HCT116 (cell line): ENCODE results near the gene SUGCT. TPM values are rescaled to one million over a fixed set of nuclear protein-coding genes. Genes with fewer than 3 reads are reported as not detected.

Source experiments
- ATAC-seq: fragments of 200-7000 bp; cut with Tn5 transposase; 2 replicates; pipeline ENCODE4 v1.9.1; 2020; ENCODE audit warnings: mild to moderate bottlenecking, moderate library complexity
- BruUV-seq: library from RNA; stranded (reverse); fragments of 400-500 nt; replicated peaks from 2 replicates; lab custom pipeline; 2021; lab: Mats Ljungman, UMichigan
- CTCF ChIA-PET: fragments of 300-600 bp; sonication (Branson Sonifier 250); formaldehyde crosslinking; loops from one replicate; lab custom pipeline; 2021; ENCODE audit warnings: antibody characterized with exemption; lab: Charles Lee
- POLR2A ChIA-PET: fragments of 300-600, 350-600 bp; sonication (Branson Sonifier 250); formaldehyde crosslinking; loops from one replicate; lab custom pipeline; 2021; ENCODE audit warnings: antibody characterized with exemption; lab: Charles Lee
- RAD21 ChIA-PET, 2 experiments: fragments of 300-600 bp; sonication (Branson Sonifier 250); formaldehyde crosslinking; loops; one replicate each; lab custom pipeline; 2023; ENCODE audit warnings: low total read pairs in 2 of 2; ENCODE audit not compliant: uncharacterized antibody in 2 of 2, unreplicated experiment in 2 of 2, low non-redundant PET in 1 of 2; lab: Charles Lee
- DNase-seq: peaks from one replicate; pipeline ENCODE4 v3.0.0-alpha.2; 2010; ENCODE audit warnings: low read depth, low spot score
- H2AFZ ChIP-seq: fragments of 200-600 bp; shearing (Covaris generic), sonication (generic); 2 replicates; pipeline ENCODE4 v1.6.1; 2017; ENCODE audit warnings: low read depth, mixed run types, mixed read lengths, antibody characterized with exemption, low read length; ENCODE audit not compliant: poor library complexity, severe bottlenecking
- H3K27ac ChIP-seq: 2 replicates; pipeline ENCODE4 v1.5.1; 2012; ENCODE audit warnings: low read depth, low read length
- H3K27me3 ChIP-seq: fragments of 200-600 bp; sonication (generic); 2 replicates; pipeline ENCODE4 v1.6.1; 2016; ENCODE audit warnings: mixed run types, low read length, mixed read lengths; ENCODE audit not compliant: insufficient read depth
- H3K36me3 ChIP-seq, 2 experiments: fragments of 200-500 bp in 1 of 2; fragments of 200-600 bp in 1 of 2; sonication (Bioruptor generic) in 1 of 2; sonication (generic) in 1 of 2; 2 replicates each; pipeline versions ENCODE4 v1.5.1 to v1.6.1; 2014 to 2016; ENCODE audit warnings: low read length in 2 of 2, inconsistent platforms in 1 of 2, mixed read lengths in 1 of 2, mixed run types in 1 of 2; ENCODE audit not compliant: insufficient read depth in 2 of 2, control insufficient read depth in 1 of 2
- H3K4me1 ChIP-seq, 2 experiments: fragments of 200-600 bp in 1 of 2; sonication (generic) in 1 of 2; 2 replicates each; pipeline versions ENCODE4 v1.5.1 to v1.6.1; 2012 to 2017; ENCODE audit warnings: low read length in 2 of 2, inconsistent platforms in 1 of 2, mild to moderate bottlenecking in 1 of 2, mixed read lengths in 1 of 2, mixed run types in 1 of 2, moderate library complexity in 1 of 2; ENCODE audit not compliant: insufficient read depth in 2 of 2, control insufficient read depth in 1 of 2
- H3K4me2 ChIP-seq: fragments of 200-600 bp; sonication (generic); 2 replicates; pipeline ENCODE4 v1.6.1; 2017; ENCODE audit warnings: mixed run types, low read length, mixed read lengths
- H3K4me3 ChIP-seq, 2 experiments: fragments of 200-600 bp in 1 of 2; sonication (generic) in 1 of 2; replicated peaks in 1 of 2; 2 replicates each; pipeline ENCODE4 v1.5.1; 2011 to 2016; ENCODE audit warnings: low read length in 2 of 2, control low read depth in 1 of 2, low read depth in 1 of 2, mild to moderate bottlenecking in 1 of 2, mixed read lengths in 1 of 2, mixed run types in 1 of 2
- H3K79me2 ChIP-seq: fragments of 200-600 bp; sonication (generic); 2 replicates; pipeline ENCODE4 v1.6.1; 2017; ENCODE audit warnings: mild to moderate bottlenecking, mixed run types, low read length, moderate library complexity, mixed read lengths; ENCODE audit not compliant: insufficient read depth
- H3K9ac ChIP-seq: fragments of 200-600 bp; sonication (generic); 2 replicates; pipeline ENCODE4 v1.6.1; 2016; ENCODE audit warnings: low read length, mixed read lengths
- H3K9me2 ChIP-seq: fragments of 200-600 bp; sonication (generic), shearing (Covaris generic); 2 replicates; pipeline ENCODE4 v1.6.1; 2017; ENCODE audit warnings: mixed run types, mild to moderate bottlenecking, moderate library complexity; ENCODE audit not compliant: insufficient read depth
- H3K9me3 ChIP-seq, 2 experiments: fragments of 200-500 bp in 1 of 2; fragments of 200-600 bp in 1 of 2; sonication (Bioruptor generic) in 1 of 2; sonication (generic) in 1 of 2; 2 replicates each; pipeline ENCODE4 v1.6.1; 2014 to 2017; ENCODE audit warnings: low read length in 2 of 2, mixed read lengths in 2 of 2, inconsistent platforms in 1 of 2, low read depth in 1 of 2, mild to moderate bottlenecking in 1 of 2, mixed run types in 1 of 2, moderate library complexity in 1 of 2; ENCODE audit not compliant: control insufficient read depth in 1 of 2, insufficient read depth in 1 of 2
- H4K20me1 ChIP-seq: fragments of 200-600 bp; sonication (generic), shearing (Covaris generic); 2 replicates; pipeline ENCODE4 v1.6.1; 2017; ENCODE audit warnings: mixed run types, mild to moderate bottlenecking, moderate library complexity; ENCODE audit not compliant: insufficient read depth
- CEBPB ChIP-seq: IDR thresholded peaks from 2 replicates; pipeline ENCODE4 v1.6.1; 2012; ENCODE audit warnings: low read depth
- CTCF ChIP-seq, 3 experiments: fragments of 200-600 bp in 1 of 3; sonication (generic) in 1 of 3; IDR thresholded peaks in 2 of 3; conservative IDR thresholded peaks in 1 of 3; 2 replicates each; pipeline ENCODE4 v1.5.1; 2012 to 2017; ENCODE audit warnings: low read depth in 2 of 3, low read length in 2 of 3, antibody characterized with exemption in 1 of 3, borderline replicate concordance in 1 of 3, control low read depth in 1 of 3, mild to moderate bottlenecking in 1 of 3, mixed read lengths in 1 of 3, mixed run types in 1 of 3, moderate library complexity in 1 of 3; ENCODE audit not compliant: insufficient read depth in 1 of 3
- EGR1 ChIP-seq: IDR thresholded peaks from 2 replicates; pipeline ENCODE4 v1.6.1; 2012; ENCODE audit warnings: low read depth
- ELF1 ChIP-seq: IDR thresholded peaks from 2 replicates; pipeline ENCODE4 v1.6.1; 2012; ENCODE audit warnings: low read depth, borderline replicate concordance
- EZH2 ChIP-seq: fragments of 200-600 bp; sonication (generic); IDR thresholded peaks from 2 replicates; pipeline ENCODE4 v1.6.1; 2017; ENCODE audit warnings: antibody characterized with exemption, mixed run types
- EZH2phosphoT487 ChIP-seq: fragments of 200-600 bp; IDR thresholded peaks from 2 replicates; pipeline ENCODE4 v1.6.1; 2018; ENCODE audit warnings: antibody characterized with exemption, borderline replicate concordance
- FOSL1 ChIP-seq: IDR thresholded peaks from 2 replicates; pipeline ENCODE4 v1.6.1; 2012; ENCODE audit warnings: low read depth
- JUND ChIP-seq: IDR thresholded peaks from 2 replicates; pipeline ENCODE4 v1.6.1; 2012
- POLR2A ChIP-seq: IDR thresholded peaks from 2 replicates; pipeline ENCODE4 v1.7.0; 2011; ENCODE audit warnings: borderline replicate concordance; ENCODE audit not compliant: insufficient read depth, insufficient read length; ENCODE audit errors: extremely low read depth
- RAD21 ChIP-seq: IDR thresholded peaks from 2 replicates; pipeline ENCODE4 v1.6.1; 2012; ENCODE audit warnings: low read depth, mild to moderate bottlenecking
- SIN3A ChIP-seq: IDR thresholded peaks from 2 replicates; pipeline ENCODE4 v1.6.1; 2012; ENCODE audit warnings: low read depth
- SRF ChIP-seq: IDR thresholded peaks from 2 replicates; pipeline ENCODE4 v1.6.1; 2012; ENCODE audit warnings: low read depth
- TCF7L2 ChIP-seq: IDR thresholded peaks from 2 replicates; pipeline ENCODE4 v1.7.0; 2011; ENCODE audit warnings: borderline replicate concordance, inconsistent platforms; ENCODE audit not compliant: insufficient read depth, insufficient read length; ENCODE audit errors: extremely low read depth
- YY1 ChIP-seq: IDR thresholded peaks from 2 replicates; pipeline ENCODE4 v1.6.1; 2011; ENCODE audit warnings: low read length, low read depth, moderate library complexity, mild to moderate bottlenecking; ENCODE audit not compliant: insufficient replicate concordance; ENCODE audit errors: extremely low read depth
- ZBTB33 ChIP-seq: IDR thresholded peaks from 2 replicates; pipeline ENCODE4 v1.6.1; 2011; ENCODE audit warnings: mild to moderate bottlenecking, low read length, moderate library complexity; ENCODE audit not compliant: insufficient replicate concordance; ENCODE audit errors: extremely low read depth
- ZFX ChIP-seq: fragments of 450-650 bp; IDR thresholded peaks from 2 replicates; pipeline ENCODE4 v1.6.1; 2017
- ZNF274 ChIP-seq: fragments of 200-500 bp; sonication (Bioruptor generic); IDR thresholded peaks from 2 replicates; pipeline ENCODE4 v1.6.1; 2014; ENCODE audit warnings: mild to moderate bottlenecking, low read depth, low read length, inconsistent platforms
- intact Hi-C: fragments of 100-400 bp; cut with micrococcal nuclease; formaldehyde crosslinking; loops from 2 replicates; pipeline ENCODE4 v1.10.0; 2022
- total RNA-seq: library from RNA; stranded (reverse); gene quantifications from one replicate; pipeline ENCODE4 v1.2.1, GENCODE V29; 2021; ENCODE audit not compliant: unreplicated experiment
- TF ChIP-seq, protein P1 (sequence below): IDR thresholded peaks from 2 replicates; pipeline ENCODE4 v1.6.1; 2012
- TF ChIP-seq, protein P2 (sequence below): IDR thresholded peaks from 2 replicates; pipeline ENCODE4 v1.6.1; 2012

SUGCT gene
- total RNA-seq, 1 experiment from 2014 or later = 4.4 TPM

GRCh38 chr7:40551685-40552576 lies 417.1 kb downstream of the SUGCT start:
- BruUV-seq = no TSS peak
- Histone ChIP-seq H3K9me2 (no peaks in the 10 kb centered on the region), H3K79me2 (no peaks in the 10 kb centered on the region), H3K27ac (no peak overlapping the region), H3K4me3 (no peak overlapping the region), H4K20me1 (no peaks in the 10 kb centered on the region), H3K4me2 (no peak overlapping the region), H3K36me3 (no peaks in the 10 kb centered on the region), H3K9ac (no peak overlapping the region), H3K27me3 (no peaks in the 10 kb centered on the region), H3K4me1 (no peaks in the 10 kb centered on the region), H3K9me3 (no peaks in the 10 kb centered on the region), H2AFZ (no peak overlapping the region)
- ChIA-PET CTCF (no interaction called here), POLR2A (no interaction called here), RAD21 (no interaction called here)
- no peak for TF ChIP-seq ELF1
- TF ChIP-seq SIN3A = no peak
- no peak for TF ChIP-seq YY1
- TF ChIP-seq, protein P1, sequence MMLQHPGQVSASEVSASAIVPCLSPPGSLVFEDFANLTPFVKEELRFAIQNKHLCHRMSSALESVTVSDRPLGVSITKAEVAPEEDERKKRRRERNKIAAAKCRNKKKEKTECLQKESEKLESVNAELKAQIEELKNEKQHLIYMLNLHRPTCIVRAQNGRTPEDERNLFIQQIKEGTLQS = no peak
- no peak for TF ChIP-seq SRF
- no peak for TF ChIP-seq ZBTB33
- TF ChIP-seq CEBPB = no peak
- TF ChIP-seq POLR2A = no peak
- no peak for TF ChIP-seq FOSL1
- no peak for TF ChIP-seq CTCF (IDR thresholded peaks at IDR 0.05 in 2 of 3, conservative IDR thresholded peaks at IDR 0.05 in 1 of 3; ENCODE audit: borderline replicate concordance in 1 of 3, insufficient read depth in 1 of 3, low read depth in 2 of 3, low read length in 2 of 3)
- no peak for TF ChIP-seq TCF7L2
- no peak for TF ChIP-seq RAD21
- TF ChIP-seq ZNF274 = no peak
- TF ChIP-seq EZH2phosphoT487 = no peak
- no peak for TF ChIP-seq EGR1
- no peak for TF ChIP-seq ZFX
- TF ChIP-seq, protein P2, sequence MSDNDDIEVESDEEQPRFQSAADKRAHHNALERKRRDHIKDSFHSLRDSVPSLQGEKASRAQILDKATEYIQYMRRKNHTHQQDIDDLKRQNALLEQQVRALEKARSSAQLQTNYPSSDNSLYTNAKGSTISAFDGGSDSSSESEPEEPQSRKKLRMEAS = no peak
- no peak for TF ChIP-seq EZH2
- TF ChIP-seq JUND = no peak
- DNase-seq = no peak
- ATAC-seq = no peak
- intact Hi-C loops = no loop called here
